ENCODE results near the gene MINDY3.

DNA sequence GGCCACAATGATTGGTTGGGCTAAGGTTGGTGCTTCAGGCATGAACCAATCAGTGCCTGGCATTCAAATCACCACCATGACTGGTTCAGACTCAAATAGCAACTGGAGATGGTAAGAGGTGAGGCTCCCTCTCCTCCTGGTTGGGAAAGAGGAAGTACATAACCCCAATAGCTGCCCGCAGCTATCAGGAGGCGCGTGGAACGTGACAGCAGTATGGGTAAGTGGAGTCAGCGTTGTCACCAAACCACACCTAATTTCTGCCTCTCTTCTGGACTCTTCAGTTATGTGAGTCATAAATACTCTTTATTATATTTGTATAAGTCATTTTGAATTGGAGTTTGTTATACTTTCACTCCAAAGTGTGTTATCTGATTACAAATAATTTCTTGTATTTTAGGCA is 122.7 kb downstream of the MINDY3 start:
- TF ChIP-seq L3MBTL2 (conservative IDR thresholded peaks at IDR 0.05) (no peak), FOXM1 (IDR thresholded peaks at IDR 0.05; ENCODE audit: borderline replicate concordance) (no peak), ELF4 (IDR thresholded peaks at IDR 0.05) (no peak)
